ENCODE measurements around the gene ZMYM5.
"Not testable (repeated sequence)": the region's sequence is repeated elsewhere in the genome, so short reads cannot be mapped to it uniquely, and the experiment has no call there.

The ZMYM5 gene

DNA sequence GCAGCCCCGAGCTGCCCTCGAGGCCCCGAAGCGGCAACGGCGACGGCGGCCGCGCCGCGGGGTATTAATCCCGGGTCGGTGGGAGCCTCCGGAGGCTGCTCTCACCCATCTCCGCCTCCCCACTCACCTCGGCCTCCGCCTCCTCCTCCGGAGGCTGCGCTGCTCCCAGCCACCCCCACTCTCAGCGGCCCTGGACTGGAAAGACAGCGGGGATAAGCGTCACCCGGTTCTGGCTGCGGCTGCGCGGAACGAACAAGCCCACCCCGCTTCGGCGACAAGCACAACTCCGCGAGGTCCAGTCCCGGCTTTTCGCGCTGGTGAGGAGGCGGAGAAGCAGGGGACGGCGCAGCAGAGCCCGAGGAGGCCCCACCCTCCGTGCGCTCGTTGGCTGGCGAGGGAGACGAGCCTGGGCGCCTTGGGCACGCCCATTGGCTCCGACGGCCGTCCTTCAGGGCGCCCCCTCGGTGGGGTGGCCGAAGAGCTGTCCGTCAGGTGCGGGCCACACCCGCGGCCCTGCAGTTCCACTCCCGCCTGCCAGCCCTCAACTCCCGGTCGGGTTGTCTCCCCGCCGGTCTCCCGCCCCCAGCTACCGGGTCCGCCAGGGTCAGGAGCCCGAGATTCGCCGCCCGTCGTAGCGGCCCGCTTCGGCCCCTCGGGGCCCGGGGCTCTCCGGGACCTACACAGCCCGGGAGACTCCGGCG lies at the start of gene ZMYM5:
Gene ZMYM5, minus strand, starts transcription at position 327 of the 701 bp plus-strand sequence. CDS start 11,469 bp downstream, outside the sequence.
- peak within 1 kb of the TSS; percentile 90 to 95 for H3K9ac ChIP-seq (ENCODE audit: low read depth in 1 of 2, low read length in 2 of 2)

DNA sequence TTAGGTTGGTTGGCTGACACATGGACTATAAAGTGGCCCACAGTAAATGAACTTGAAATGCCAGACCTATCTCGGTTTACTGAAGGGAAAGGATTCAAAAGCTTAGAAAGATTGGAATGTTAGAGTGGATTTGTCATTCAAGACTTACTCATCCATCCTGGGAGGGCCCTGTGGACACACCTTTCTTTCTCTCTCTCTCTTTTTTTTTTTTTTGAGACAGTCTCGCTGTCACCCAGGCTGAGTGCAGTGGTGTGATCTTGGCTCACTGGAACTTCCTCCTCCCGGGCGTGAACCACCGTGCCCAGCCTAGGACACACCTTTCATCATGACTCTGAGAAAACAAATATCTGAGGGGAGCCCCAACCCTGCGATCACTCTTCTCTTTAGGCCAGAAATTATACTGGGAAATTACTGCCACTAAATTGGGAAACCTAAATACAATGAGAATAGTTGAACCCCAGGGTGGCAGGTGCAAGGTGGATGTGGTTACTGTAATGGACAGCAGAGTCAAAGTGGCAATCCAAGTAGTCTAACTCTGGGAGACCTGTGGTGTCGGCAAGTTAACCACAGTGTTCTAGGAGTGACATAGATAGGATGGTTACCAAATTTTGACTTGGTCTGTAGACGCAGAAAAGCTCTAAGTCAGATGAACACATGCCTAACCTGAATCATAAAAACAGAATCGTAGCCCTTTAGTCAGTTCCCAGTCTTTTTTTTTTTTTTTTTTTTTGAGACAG lies 47.1 kb upstream of the ZMYM5 start:
- Histone ChIP-seq H3K4me3 (ENCODE audit: low read depth in 1 of 2, low read length in 2 of 2) (no peak overlapping the region), H3K4me1 (ENCODE audit: control insufficient read depth in 1 of 2, insufficient read depth in 2 of 2, low read length in 2 of 2) (no peaks in the 10 kb centered on the region), H3K9ac (ENCODE audit: low read depth in 1 of 2, low read length in 2 of 2) (no peak overlapping the region), H3K36me3 (ENCODE audit: control insufficient read depth in 1 of 2, insufficient read depth in 2 of 2, low read length in 2 of 2) (no peaks in the 10 kb centered on the region), H3K9me3 (ENCODE audit: control insufficient read depth in 1 of 2, low read length in 2 of 2) (no peaks in the 10 kb centered on the region), H3K27me3 (ENCODE audit: control insufficient read depth in 1 of 2, insufficient read depth in 2 of 2, low read length in 2 of 2) (no peaks in the 10 kb centered on the region), H3K27ac (ENCODE audit: low read depth, low read length) (no peak overlapping the region)

More for the DNA sequence above, at the start of gene ZMYM5:
- Histone ChIP-seq H3K4me3 (ENCODE audit: low read depth in 1 of 2, low read length in 2 of 2) (peak within 1 kb of the TSS; percentile 95 to 98), H3K27ac (ENCODE audit: low read depth, low read length) (peak within 1 kb of the TSS; percentile 98), H3K4me1 (ENCODE audit: control insufficient read depth in 1 of 2, insufficient read depth in 2 of 2, low read length in 2 of 2) (peaks cover 19 to 24% of the 10 kb centered on the region in 2 donors), H3K27me3 (ENCODE audit: control insufficient read depth in 1 of 2, insufficient read depth in 2 of 2, low read length in 2 of 2) (no peaks in the 10 kb centered on the region), H3K36me3 (ENCODE audit: control insufficient read depth in 1 of 2, insufficient read depth in 2 of 2, low read length in 2 of 2) (peaks cover 0 to 7% of the 10 kb centered on the region in 2 donors), H3K9me3 (ENCODE audit: control insufficient read depth in 1 of 2, low read length in 2 of 2) (no peaks in the 10 kb centered on the region)

DNA sequence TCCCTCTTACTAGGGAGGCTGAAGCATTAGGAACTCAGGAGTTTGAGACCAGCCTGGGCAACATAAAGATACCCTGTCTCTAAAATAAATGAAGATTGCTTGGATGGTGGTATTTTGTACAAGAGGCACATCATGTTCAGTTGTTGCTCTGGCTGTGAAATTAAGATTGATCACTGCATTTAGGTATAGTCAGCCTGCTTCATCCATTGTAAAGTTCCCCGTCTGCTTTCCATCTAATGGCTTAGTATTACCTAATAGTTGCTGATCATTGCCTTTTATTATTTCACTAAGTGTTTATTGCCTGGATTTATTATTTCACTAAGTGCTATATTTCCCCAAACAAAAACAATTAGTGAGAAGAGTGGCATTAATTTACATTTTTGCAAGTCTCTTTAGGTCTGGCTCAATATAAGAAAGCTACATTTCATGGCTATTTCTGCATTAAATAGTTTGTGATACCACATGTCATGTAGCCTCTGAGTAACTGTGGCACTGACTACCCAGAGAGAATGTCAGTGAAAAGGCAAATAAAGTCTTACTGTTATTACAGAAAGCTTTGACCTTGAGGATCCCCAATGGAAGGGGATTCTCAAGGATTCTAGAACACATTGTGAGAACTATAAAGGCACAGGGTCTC lies 45.0 kb upstream of the ZMYM5 start:
- no peaks in the 10 kb centered on the region for H3K27me3 ChIP-seq (ENCODE audit: control insufficient read depth in 1 of 2, insufficient read depth in 2 of 2, low read length in 2 of 2)
- H3K36me3 ChIP-seq (ENCODE audit: control insufficient read depth in 1 of 2, insufficient read depth in 2 of 2, low read length in 2 of 2): no peaks in the 10 kb centered on the region
- H3K27ac ChIP-seq (ENCODE audit: low read depth, low read length): no peak overlapping the region
- no peak overlapping the region for H3K4me3 ChIP-seq (ENCODE audit: low read depth in 1 of 2, low read length in 2 of 2)
- H3K4me1 ChIP-seq (ENCODE audit: control insufficient read depth in 1 of 2, insufficient read depth in 2 of 2, low read length in 2 of 2): no peaks in the 10 kb centered on the region
- H3K9me3 ChIP-seq (ENCODE audit: control insufficient read depth in 1 of 2, low read length in 2 of 2): no peaks in the 10 kb centered on the region
- no peak overlapping the region for H3K9ac ChIP-seq (ENCODE audit: low read depth in 1 of 2, low read length in 2 of 2)

DNA sequence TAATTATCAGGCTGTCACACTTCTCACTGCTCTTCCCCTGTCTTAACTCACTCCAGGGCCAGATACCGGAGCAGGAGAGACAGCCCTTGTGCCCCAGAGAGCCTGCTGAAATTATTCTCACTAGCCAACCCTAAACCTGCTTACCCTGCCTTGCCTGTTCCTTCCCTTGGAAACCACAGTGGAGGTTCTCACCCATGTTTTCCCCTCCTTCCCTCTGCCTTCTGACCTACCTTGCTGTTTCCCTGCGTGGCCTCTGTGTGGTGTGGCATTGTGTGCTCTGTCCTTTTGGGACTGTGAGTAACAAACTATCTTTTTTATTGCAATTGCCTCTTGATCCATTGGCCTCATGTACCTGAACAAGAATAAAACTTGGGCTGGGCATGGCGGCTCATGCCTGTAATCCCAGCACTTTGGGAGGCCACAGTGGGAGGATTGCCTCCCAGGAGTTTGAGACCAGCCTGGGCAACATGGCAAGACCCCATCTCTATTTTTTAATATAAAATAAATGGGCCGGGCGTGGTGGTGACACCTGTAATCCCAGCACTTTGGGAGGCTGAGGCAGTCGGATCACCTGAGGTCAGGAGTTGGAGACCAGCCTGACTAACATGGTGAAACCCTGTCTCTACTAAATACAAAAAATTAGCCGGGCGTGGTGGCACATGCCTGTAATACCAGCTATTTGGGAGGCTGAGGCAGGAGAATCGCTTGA lies 42.2 kb upstream of the ZMYM5 start:
- H3K9me3 ChIP-seq (ENCODE audit: control insufficient read depth in 1 of 2, low read length in 2 of 2); H3K27ac ChIP-seq (ENCODE audit: low read depth, low read length); H3K9ac ChIP-seq (ENCODE audit: low read depth in 1 of 2, low read length in 2 of 2); H3K36me3 ChIP-seq (ENCODE audit: control insufficient read depth in 1 of 2, insufficient read depth in 2 of 2, low read length in 2 of 2); H3K27me3 ChIP-seq (ENCODE audit: control insufficient read depth in 1 of 2, insufficient read depth in 2 of 2, low read length in 2 of 2); H3K4me1 ChIP-seq (ENCODE audit: control insufficient read depth in 1 of 2, insufficient read depth in 2 of 2, low read length in 2 of 2); H3K4me3 ChIP-seq (ENCODE audit: low read depth in 1 of 2, low read length in 2 of 2): not testable (repeated sequence)

DNA sequence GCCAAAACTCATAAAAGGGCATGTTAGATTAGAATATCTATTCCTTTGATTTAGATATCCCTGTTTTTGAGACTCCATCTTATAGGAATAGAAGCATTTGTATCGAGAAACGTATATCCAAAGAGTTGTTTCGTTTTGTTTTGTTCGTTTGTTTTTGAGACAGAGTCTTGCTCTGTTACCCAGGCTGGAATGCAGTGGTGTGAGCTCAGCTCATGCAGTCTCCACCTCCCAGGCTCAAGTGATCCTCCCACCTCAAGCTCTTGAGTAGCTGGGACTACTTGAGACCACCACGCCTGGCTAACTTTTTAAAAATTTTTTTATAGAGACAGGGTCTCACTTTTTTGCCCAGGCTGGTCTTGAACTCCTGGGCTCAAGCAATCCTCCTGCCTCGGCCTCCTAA lies 26.6 kb upstream of the ZMYM5 start:
- no peaks in the 10 kb centered on the region for H3K4me1 ChIP-seq (ENCODE audit: control insufficient read depth in 1 of 2, insufficient read depth in 2 of 2, low read length in 2 of 2)
- no peaks in the 10 kb centered on the region for H3K9me3 ChIP-seq (ENCODE audit: control insufficient read depth in 1 of 2, low read length in 2 of 2)
- no peak overlapping the region for H3K27ac ChIP-seq (ENCODE audit: low read depth, low read length)
- no peaks in the 10 kb centered on the region for H3K27me3 ChIP-seq (ENCODE audit: control insufficient read depth in 1 of 2, insufficient read depth in 2 of 2, low read length in 2 of 2)
- H3K36me3 ChIP-seq (ENCODE audit: control insufficient read depth in 1 of 2, insufficient read depth in 2 of 2, low read length in 2 of 2): no peaks in the 10 kb centered on the region
- H3K4me3 ChIP-seq (ENCODE audit: low read depth in 1 of 2, low read length in 2 of 2): no peak overlapping the region
- no peak overlapping the region for H3K9ac ChIP-seq (ENCODE audit: low read depth in 1 of 2, low read length in 2 of 2)

DNA sequence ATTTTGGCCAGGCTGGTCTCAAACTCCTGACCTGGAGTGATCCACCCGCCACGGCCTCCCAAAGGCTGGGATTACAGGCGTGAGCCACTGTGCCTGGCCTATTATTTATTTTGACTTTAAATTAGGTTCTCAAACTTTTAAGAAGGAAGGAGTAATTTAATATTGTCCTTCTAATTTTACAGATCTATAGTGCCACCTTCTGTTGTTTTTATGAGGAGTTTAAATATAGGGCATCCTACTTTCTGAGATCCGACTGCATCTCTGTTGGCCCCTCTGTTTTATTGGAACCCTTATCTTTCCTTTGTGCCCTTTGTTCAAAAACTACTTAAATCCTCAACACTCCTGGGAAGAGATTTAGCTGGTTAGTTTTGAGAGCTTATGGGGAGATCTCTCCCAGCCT lies 25.4 kb upstream of the ZMYM5 start:
- Histone ChIP-seq H3K36me3 (ENCODE audit: control insufficient read depth in 1 of 2, insufficient read depth in 2 of 2, low read length in 2 of 2) (no peaks in the 10 kb centered on the region), H3K9me3 (ENCODE audit: control insufficient read depth in 1 of 2, low read length in 2 of 2) (no peaks in the 10 kb centered on the region), H3K9ac (ENCODE audit: low read depth in 1 of 2, low read length in 2 of 2) (no peak overlapping the region), H3K27me3 (ENCODE audit: control insufficient read depth in 1 of 2, insufficient read depth in 2 of 2, low read length in 2 of 2) (no peaks in the 10 kb centered on the region), H3K4me3 (ENCODE audit: low read depth in 1 of 2, low read length in 2 of 2) (no peak overlapping the region), H3K27ac (ENCODE audit: low read depth, low read length) (no peak overlapping the region), H3K4me1 (ENCODE audit: control insufficient read depth in 1 of 2, insufficient read depth in 2 of 2, low read length in 2 of 2) (no peaks in the 10 kb centered on the region)

DNA sequence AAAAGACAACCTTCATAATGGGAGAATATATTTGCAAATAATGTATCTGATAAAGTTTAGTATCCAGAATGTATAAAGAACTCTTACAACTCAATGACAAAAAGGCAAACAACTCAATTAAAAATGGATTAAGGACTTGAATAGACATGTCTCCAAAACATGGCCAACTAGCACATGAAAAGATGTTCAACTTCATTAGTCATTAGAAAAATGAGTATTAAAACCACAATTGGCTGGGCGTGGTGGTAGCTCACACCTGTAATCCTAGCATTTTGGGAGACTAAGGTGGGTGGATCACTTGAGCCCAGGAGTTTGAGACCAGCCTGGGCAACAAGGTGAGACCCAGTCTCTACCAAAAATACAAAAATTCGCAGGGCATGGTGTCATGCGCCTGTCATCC lies 18.8 kb upstream of the ZMYM5 start:
- Histone ChIP-seq H3K9me3 (ENCODE audit: control insufficient read depth in 1 of 2, low read length in 2 of 2) (no peaks in the 10 kb centered on the region), H3K27ac (ENCODE audit: low read depth, low read length) (no peak overlapping the region), H3K4me1 (ENCODE audit: control insufficient read depth in 1 of 2, insufficient read depth in 2 of 2, low read length in 2 of 2) (no peaks in the 10 kb centered on the region), H3K4me3 (ENCODE audit: low read depth in 1 of 2, low read length in 2 of 2) (no peak overlapping the region), H3K9ac (ENCODE audit: low read depth in 1 of 2, low read length in 2 of 2) (no peak overlapping the region), H3K36me3 (ENCODE audit: control insufficient read depth in 1 of 2, insufficient read depth in 2 of 2, low read length in 2 of 2) (no peaks in the 10 kb centered on the region), H3K27me3 (ENCODE audit: control insufficient read depth in 1 of 2, insufficient read depth in 2 of 2, low read length in 2 of 2) (no peaks in the 10 kb centered on the region)

DNA sequence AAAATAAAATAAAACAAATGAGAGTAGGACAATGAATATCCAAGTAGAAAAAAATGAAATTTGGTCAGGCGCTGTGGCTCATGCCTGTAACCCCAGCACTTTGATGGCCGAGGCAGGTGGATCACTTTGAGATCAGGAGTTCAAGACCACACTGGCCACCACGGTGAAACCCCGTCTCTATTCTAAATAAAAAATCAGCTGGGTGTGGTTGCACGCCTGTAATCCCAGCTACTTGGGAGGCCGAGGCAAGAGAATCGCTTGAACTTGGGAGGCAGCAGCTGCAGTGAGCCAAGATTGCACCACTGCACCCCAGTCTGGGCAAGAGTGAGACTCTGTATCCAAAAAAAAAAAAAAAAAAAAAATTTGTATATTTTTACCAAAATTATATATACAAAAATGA lies 18.2 kb upstream of the ZMYM5 start:
- H3K27ac ChIP-seq (ENCODE audit: low read depth, low read length): no peak overlapping the region
- H3K9me3 ChIP-seq (ENCODE audit: control insufficient read depth in 1 of 2, low read length in 2 of 2): no peaks in the 10 kb centered on the region
- no peaks in the 10 kb centered on the region for H3K36me3 ChIP-seq (ENCODE audit: control insufficient read depth in 1 of 2, insufficient read depth in 2 of 2, low read length in 2 of 2)
- H3K9ac ChIP-seq (ENCODE audit: low read depth in 1 of 2, low read length in 2 of 2): no peak overlapping the region
- no peak overlapping the region for H3K4me3 ChIP-seq (ENCODE audit: low read depth in 1 of 2, low read length in 2 of 2)
- no peaks in the 10 kb centered on the region for H3K27me3 ChIP-seq (ENCODE audit: control insufficient read depth in 1 of 2, insufficient read depth in 2 of 2, low read length in 2 of 2)
- no peaks in the 10 kb centered on the region for H3K4me1 ChIP-seq (ENCODE audit: control insufficient read depth in 1 of 2, insufficient read depth in 2 of 2, low read length in 2 of 2)

DNA sequence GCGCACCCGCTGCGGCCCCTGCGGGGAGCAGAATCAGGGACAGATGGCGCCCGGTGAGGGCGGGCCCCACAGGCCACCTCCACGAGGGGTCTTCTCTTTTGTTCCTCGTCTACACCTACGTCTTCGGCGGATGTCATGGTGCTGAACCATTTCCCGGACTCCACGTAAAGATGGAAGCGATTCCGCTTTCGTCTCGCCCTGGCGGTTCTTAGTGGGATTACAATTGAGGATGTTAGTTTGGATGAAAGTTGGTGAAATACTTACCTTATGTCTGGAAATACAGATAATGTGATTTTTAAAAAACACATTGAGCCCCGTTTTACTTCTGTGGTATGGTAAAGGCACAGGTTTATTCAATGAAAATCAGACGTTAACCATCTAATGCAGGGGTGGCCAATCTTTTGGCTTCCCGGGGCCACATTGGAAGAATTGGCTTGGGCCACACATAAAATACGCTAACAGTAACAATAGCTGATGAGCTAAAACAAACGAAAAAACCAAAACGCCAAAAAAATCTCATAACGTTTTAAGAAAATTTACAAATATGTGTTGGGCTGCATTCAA lies 1.4 kb upstream of the ZMYM5 start:
- peak overlapping the region; percentile 67 to 77 for H3K9ac ChIP-seq (ENCODE audit: low read depth in 1 of 2, low read length in 2 of 2)
- no peaks in the 10 kb centered on the region for H3K9me3 ChIP-seq (ENCODE audit: control insufficient read depth in 1 of 2, low read length in 2 of 2)
- H3K36me3 ChIP-seq (ENCODE audit: control insufficient read depth in 1 of 2, insufficient read depth in 2 of 2, low read length in 2 of 2): no peaks in the 10 kb centered on the region
- H3K27me3 ChIP-seq (ENCODE audit: control insufficient read depth in 1 of 2, insufficient read depth in 2 of 2, low read length in 2 of 2): no peaks in the 10 kb centered on the region
- peaks cover 19 to 24% of the 10 kb centered on the region in 2 donors for H3K4me1 ChIP-seq (ENCODE audit: control insufficient read depth in 1 of 2, insufficient read depth in 2 of 2, low read length in 2 of 2)
- peak overlapping the region; percentile 79 to 91 for H3K4me3 ChIP-seq (ENCODE audit: low read depth in 1 of 2, low read length in 2 of 2)
- peak overlapping the region; percentile 98 for H3K27ac ChIP-seq (ENCODE audit: low read depth, low read length)
